Activated CD4-positive, alpha-beta memory T cell treated with anti-CD3 and anti-CD28 coated beads for 36 hours (primary cell): ENCODE measurements around the gene ARHGEF4. TPM values are rescaled to one million over a fixed set of nuclear protein-coding genes. Genes with fewer than 3 reads are reported as not detected.
A peak's percentile ranks its signal among the peaks of the same experiment; 100 is the strongest.

Experiments used
- CTCF ChIA-PET: fragments of 350-600 bp; sonication (Branson Sonifier 250); formaldehyde crosslinking; loops from one replicate; lab custom pipeline; 2021; ENCODE audit warnings: antibody characterized with exemption, inconsistent platforms; lab: Charles Lee
- POLR2A ChIA-PET: fragments of 350-600 bp; sonication (Branson Sonifier 250); formaldehyde crosslinking; loops from one replicate; lab custom pipeline; 2021; ENCODE audit warnings: antibody characterized with exemption; lab: Charles Lee
- DNase-seq: peaks from one replicate; pipeline ENCODE4 v3.0.0-alpha.2; 2020
- H3K27ac Mint-ChIP-seq: one replicate; pipeline ENCODE4 v1.8.0; 2021; ENCODE audit warnings: mixed read lengths
- H3K27me3 Mint-ChIP-seq: one replicate; pipeline ENCODE4 v1.8.0; 2021; ENCODE audit warnings: mixed read lengths
- H3K36me3 Mint-ChIP-seq: one replicate; pipeline ENCODE4 v1.8.0; 2021; ENCODE audit warnings: mixed read lengths
- H3K4me1 Mint-ChIP-seq: one replicate; pipeline ENCODE4 v1.8.0; 2021; ENCODE audit warnings: low read depth, mixed read lengths
- H3K4me3 Mint-ChIP-seq: one replicate; pipeline ENCODE4 v1.8.0; 2021; ENCODE audit warnings: mild to moderate bottlenecking, mixed read lengths
- H3K9me3 Mint-ChIP-seq: one replicate; pipeline ENCODE4 v1.8.0; 2021; ENCODE audit warnings: mixed read lengths
- intact Hi-C: fragments of 100-400 bp; cut with micrococcal nuclease; formaldehyde crosslinking; loops from one replicate; pipeline ENCODE4 v1.15.1; 2023
- total RNA-seq, 2 experiments: library from RNA; stranded (reverse); gene quantifications; one replicate each; pipeline ENCODE4 v1.2.3, GENCODE V29; 2021

ARHGEF4 gene
- total RNA-seq, 2 experiments from 2014 or later: 0.52 to 0.58 TPM

DNA sequence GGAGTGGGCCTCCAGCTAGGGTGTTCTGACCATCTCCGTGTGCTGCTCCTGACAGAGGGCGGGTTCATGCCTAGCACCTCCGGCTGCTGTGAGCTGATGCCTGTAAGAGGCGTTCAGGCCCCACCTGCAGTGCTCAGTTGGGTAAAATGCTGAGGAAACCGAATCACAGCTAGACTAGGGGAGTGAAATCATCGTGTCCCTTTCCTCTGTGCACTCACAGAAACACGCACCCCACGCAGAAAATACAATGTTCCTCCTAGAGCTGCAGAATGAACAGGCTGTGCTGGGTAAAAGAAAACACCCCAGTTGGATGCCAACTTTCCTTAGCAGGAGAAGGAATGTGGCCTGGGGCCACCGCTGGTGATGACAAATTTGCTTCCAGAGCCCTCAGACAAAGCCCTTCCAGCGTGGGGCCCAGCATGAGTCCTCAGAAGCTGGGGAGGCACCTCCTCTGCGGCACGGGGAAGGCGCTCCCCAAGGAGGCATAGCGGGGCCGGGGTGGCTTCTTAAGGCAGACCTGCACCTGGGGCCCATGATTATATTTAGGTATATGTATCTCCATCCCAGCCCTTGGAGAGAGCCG lies 16.3 kb upstream of the ARHGEF4 start:
- ChIA-PET CTCF (interaction anchor here (0.9 to 2.1 kb wide), 2 partner anchors 23 to 53 kb away, joined by 4 to 8 read pairs; no protein-coding TSS in a partner anchor), POLR2A (no interaction called here)
- Mint-ChIP-seq H3K9me3 (no peaks in the 10 kb centered on the region), H3K27ac (no peak overlapping the region), H3K4me1 (peaks cover 19% of the 10 kb centered on the region), H3K27me3 (peaks cover 2% of the 10 kb centered on the region), H3K36me3 (no peaks in the 10 kb centered on the region), H3K4me3 (no peak overlapping the region)
- intact Hi-C loops: loop anchor here (5.0 to 10.0 kb wide), 3 partner anchors 272 to 674 kb away; partner anchors contain the start of genes FAM168B, IMP4 and MZT2A
- no peak for DNase-seq

- Mint-ChIP-seq H3K9me3 (no peaks in the 10 kb centered on the region), H3K4me1 (peaks cover 21% of the 10 kb centered on the region), H3K36me3 (no peaks in the 10 kb centered on the region), H3K27me3 (peaks cover 2% of the 10 kb centered on the region), H3K27ac (no peak overlapping the region), H3K4me3 (no peak overlapping the region)
- POLR2A ChIA-PET: no interaction called here
- DNase-seq: no peak
- intact Hi-C loops: loop anchor here (5.0 to 10.0 kb wide), 3 partner anchors 270 to 673 kb away; partner anchors contain the start of genes FAM168B, IMP4 and MZT2A
- CTCF ChIA-PET: interaction anchor here (1.1 kb wide), 1 partner anchor 24 kb away, joined by 8 read pairs; no protein-coding TSS in a partner anchor
Observed at GRCh38 chr2:130821867-130822266, 14.8 kb upstream of the ARHGEF4 start.

DNA sequence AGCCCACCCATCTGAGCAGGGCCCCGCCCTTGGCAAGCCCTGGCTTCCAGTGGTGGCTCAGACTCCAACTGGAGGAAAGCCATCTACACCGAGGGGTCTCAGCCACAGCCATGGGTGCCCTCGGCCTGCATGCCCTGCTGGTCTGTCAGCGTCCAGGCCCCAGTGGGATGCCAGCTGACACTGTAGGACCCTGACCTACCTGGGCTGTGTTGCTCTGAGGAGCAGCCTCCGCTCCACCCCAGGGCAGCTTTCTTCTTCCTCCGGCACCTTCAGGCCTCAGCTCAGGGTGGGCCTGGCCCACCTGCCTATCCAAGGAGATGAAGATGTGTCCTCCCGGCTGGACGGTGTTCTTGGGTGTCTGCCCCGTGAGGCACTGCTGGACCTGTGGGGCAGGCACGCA lies 13.9 kb upstream of the ARHGEF4 start:
- Mint-ChIP-seq H3K27me3 (peaks cover 2% of the 10 kb centered on the region), H3K4me3 (no peak overlapping the region), H3K27ac (no peak overlapping the region), H3K36me3 (no peaks in the 10 kb centered on the region), H3K4me1 (peaks cover 21% of the 10 kb centered on the region), H3K9me3 (no peaks in the 10 kb centered on the region)
- ChIA-PET POLR2A (interaction anchor here (2.5 kb wide), 1 partner anchor 25 kb away, joined by 7 read pairs; no protein-coding TSS in a partner anchor), CTCF (interaction anchor here (2.5 to 3.0 kb wide), 2 partner anchors 25 to 51 kb away, joined by 21 to 31 read pairs; no protein-coding TSS in a partner anchor)
- DNase-seq: no peak
- intact Hi-C loops: loop anchor here (5.0 to 10.0 kb wide), 3 partner anchors 270 to 672 kb away; partner anchors contain the start of genes FAM168B, IMP4 and MZT2A

DNA sequence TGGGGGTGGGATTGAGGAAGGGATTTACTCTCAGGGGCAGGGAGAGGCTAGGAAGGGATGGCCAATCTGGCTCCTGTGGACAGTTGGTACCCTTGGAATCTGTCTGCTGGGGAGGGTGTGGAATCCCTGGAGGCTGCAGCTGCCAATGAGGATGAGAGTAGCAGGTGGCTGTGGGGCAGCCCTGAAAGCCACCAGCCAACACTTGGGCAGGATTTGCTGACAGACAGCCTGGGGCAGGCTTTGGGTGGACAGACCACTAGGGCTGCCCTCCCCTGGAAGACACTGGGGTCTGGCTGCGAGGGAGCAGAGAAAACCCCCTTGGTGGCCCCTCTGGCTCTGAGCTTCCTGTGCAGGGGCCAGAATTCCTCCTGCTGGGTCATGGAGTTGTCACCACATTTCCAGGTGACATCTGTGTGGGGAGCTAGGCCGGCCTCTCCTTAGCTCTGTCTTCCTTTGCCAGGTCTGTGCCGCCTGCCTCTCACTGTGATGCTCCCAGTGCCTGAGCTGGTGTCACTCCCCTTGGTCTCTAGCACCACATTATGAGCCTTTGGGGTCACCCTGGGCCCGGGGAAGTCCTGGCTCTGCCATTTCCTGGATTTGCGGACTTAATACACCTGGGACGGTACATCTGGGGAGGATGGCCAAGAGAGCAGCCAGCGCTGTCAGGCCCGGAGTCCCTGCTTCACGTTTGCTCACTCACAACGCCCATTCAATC lies 13.4 kb upstream of the ARHGEF4 start:
- DNase-seq: no peak
- Mint-ChIP-seq H3K9me3 (no peaks in the 10 kb centered on the region), H3K27me3 (peaks cover 2% of the 10 kb centered on the region), H3K36me3 (no peaks in the 10 kb centered on the region), H3K27ac (peak overlapping the region; percentile 90), H3K4me1 (peaks cover 21% of the 10 kb centered on the region), H3K4me3 (no peak overlapping the region)
- ChIA-PET POLR2A (interaction anchor here (1.9 to 2.5 kb wide), 2 partner anchors 13 to 25 kb away, joined by 6 to 7 read pairs; partner anchors contain the start of gene ARHGEF4), CTCF (interaction anchor here (2.5 to 3.0 kb wide), 2 partner anchors 26 to 50 kb away, joined by 21 to 31 read pairs; no protein-coding TSS in a partner anchor)
- intact Hi-C loops: loop anchor here (5.0 to 10.0 kb wide), 3 partner anchors 269 to 671 kb away; partner anchors contain the start of genes FAM168B, IMP4 and MZT2A

GRCh38 chr2:130823886-130824491 lies 12.7 kb upstream of the ARHGEF4 start:
- ChIA-PET POLR2A (interaction anchor here (1.9 to 2.5 kb wide), 2 partner anchors 13 to 26 kb away, joined by 6 to 7 read pairs; partner anchors contain the start of gene ARHGEF4), CTCF (interaction anchor here (0.7 to 3.0 kb wide), 5 partner anchors 25 to 644 kb away, joined by 3 to 31 read pairs (median 3); no protein-coding TSS in a partner anchor)
- peak overlapping the region; percentile 90 for H3K27ac Mint-ChIP-seq
- no peaks in the 10 kb centered on the region for H3K27me3 Mint-ChIP-seq
- no peak for DNase-seq
- H3K4me1 Mint-ChIP-seq: peaks cover 21% of the 10 kb centered on the region
- no peaks in the 10 kb centered on the region for H3K9me3 Mint-ChIP-seq
- no peaks in the 10 kb centered on the region for H3K36me3 Mint-ChIP-seq
- intact Hi-C loops: loop anchor here (1.0 to 10.0 kb wide), 5 partner anchors 26 to 671 kb away; partner anchors contain the start of genes FAM168B, IMP4 and MZT2A
- H3K4me3 Mint-ChIP-seq: peak overlapping the region; percentile 39

- Mint-ChIP-seq H3K36me3 (no peaks in the 10 kb centered on the region), H3K27me3 (no peaks in the 10 kb centered on the region), H3K9me3 (no peaks in the 10 kb centered on the region), H3K4me1 (peaks cover 21% of the 10 kb centered on the region), H3K4me3 (peak overlapping the region; percentile 39), H3K27ac (peak overlapping the region; percentile 90)
- POLR2A ChIA-PET: interaction anchor here (1.9 to 2.5 kb wide), 2 partner anchors 12 to 26 kb away, joined by 6 to 7 read pairs; partner anchors contain the start of gene ARHGEF4
- CTCF ChIA-PET: interaction anchor here (0.7 to 3.0 kb wide), 5 partner anchors 26 to 645 kb away, joined by 3 to 31 read pairs (median 3); no protein-coding TSS in a partner anchor
- DNase-seq: peak; percentile 83
- intact Hi-C loops: loop anchor here (1.0 to 10.0 kb wide), 5 partner anchors 26 to 670 kb away; partner anchors contain the start of genes FAM168B, IMP4 and MZT2A
Observed at GRCh38 chr2:130824492-130825061, 12.1 kb upstream of the ARHGEF4 start.

GRCh38 chr2:130825231-130825965 lies 11.3 kb upstream of the ARHGEF4 start:
- Mint-ChIP-seq H3K9me3 (no peaks in the 10 kb centered on the region), H3K4me3 (no peak overlapping the region), H3K27me3 (no peaks in the 10 kb centered on the region), H3K4me1 (peaks cover 21% of the 10 kb centered on the region), H3K27ac (peak overlapping the region; percentile 60), H3K36me3 (no peaks in the 10 kb centered on the region)
- no peak for DNase-seq
- intact Hi-C loops: loop anchor here (10.0 kb wide), 2 partner anchors 481 to 669 kb away; partner anchors contain the start of genes IMP4 and MZT2A
- POLR2A ChIA-PET: interaction anchor here (1.9 to 2.5 kb wide), 2 partner anchors 11 to 27 kb away, joined by 6 to 7 read pairs; partner anchors contain the start of gene ARHGEF4
- CTCF ChIA-PET: interaction anchor here (2.5 to 3.0 kb wide), 2 partner anchors 28 to 48 kb away, joined by 21 to 31 read pairs; no protein-coding TSS in a partner anchor

DNA sequence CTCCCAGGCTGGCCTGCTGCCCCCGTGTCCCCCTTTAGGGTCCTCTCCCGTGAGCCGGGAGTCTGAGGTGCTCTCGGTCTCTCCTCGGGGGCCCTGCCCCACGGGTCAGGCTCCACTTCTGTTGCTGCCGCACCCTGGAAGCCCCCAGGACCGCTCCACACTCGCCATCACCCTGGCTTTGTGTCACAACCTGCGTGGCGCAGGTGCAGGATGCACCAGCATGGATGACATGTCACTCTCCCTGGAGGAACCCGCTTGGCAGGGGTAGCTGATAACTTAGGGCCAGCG lies 10.8 kb upstream of the ARHGEF4 start:
- intact Hi-C loops: loop anchor here (10.0 kb wide), 2 partner anchors 481 to 669 kb away; partner anchors contain the start of genes IMP4 and MZT2A

GRCh38 chr2:130826419-130826818 lies 10.3 kb upstream of the ARHGEF4 start:
- Mint-ChIP-seq H3K4me1 (peaks cover 21% of the 10 kb centered on the region), H3K36me3 (no peaks in the 10 kb centered on the region), H3K4me3 (no peak overlapping the region), H3K9me3 (no peaks in the 10 kb centered on the region), H3K27ac (no peak overlapping the region), H3K27me3 (no peaks in the 10 kb centered on the region)
- POLR2A ChIA-PET: no interaction called here
- DNase-seq: no peak
- intact Hi-C loops: loop anchor here (10.0 kb wide), 2 partner anchors 482 to 668 kb away; partner anchors contain the start of genes IMP4 and MZT2A
- CTCF ChIA-PET: interaction anchor here (1.0 kb wide), 1 partner anchor 29 kb away, joined by 4 read pairs; no protein-coding TSS in a partner anchor

More for the DNA sequence above, 10.8 kb upstream of the ARHGEF4 start:
- Mint-ChIP-seq H3K27me3 (no peaks in the 10 kb centered on the region), H3K9me3 (no peaks in the 10 kb centered on the region), H3K27ac (no peak overlapping the region), H3K36me3 (no peaks in the 10 kb centered on the region), H3K4me1 (peaks cover 21% of the 10 kb centered on the region), H3K4me3 (no peak overlapping the region)
- DNase-seq: no peak
- POLR2A ChIA-PET: no interaction called here
- CTCF ChIA-PET: interaction anchor here (1.0 kb wide), 1 partner anchor 28 kb away, joined by 4 read pairs; no protein-coding TSS in a partner anchor

- no peak for DNase-seq
- intact Hi-C loops: loop anchor here (10.0 kb wide), 2 partner anchors 482 to 668 kb away; partner anchors contain the start of genes IMP4 and MZT2A
- H3K4me1 Mint-ChIP-seq: peaks cover 21% of the 10 kb centered on the region
- H3K4me3 Mint-ChIP-seq: no peak overlapping the region
- CTCF ChIA-PET: interaction anchor here (1.0 kb wide), 1 partner anchor 29 kb away, joined by 4 read pairs; no protein-coding TSS in a partner anchor
- H3K9me3 Mint-ChIP-seq: no peaks in the 10 kb centered on the region
- no peaks in the 10 kb centered on the region for H3K36me3 Mint-ChIP-seq
- no peak overlapping the region for H3K27ac Mint-ChIP-seq
- POLR2A ChIA-PET: no interaction called here
- no peaks in the 10 kb centered on the region for H3K27me3 Mint-ChIP-seq
Observed at GRCh38 chr2:130826821-130827501, 9.8 kb upstream of the ARHGEF4 start.
